Stimulated activated CD4-positive, alpha-beta T cell treated with anti-CD3 and anti-CD28 coated beads, Interleukin-2, amount 100 ng/mL, for 24 hours (primary cell): ENCODE results near the gene STIMATE.

ENCODE experiments used
- DNase-seq, 2 donors: peaks; one replicate each; pipeline ENCODE4 v3.0.0-alpha.2; 2020

STIMATE gene

GRCh38 chr3:52897130-52898122 lies at the start of gene STIMATE:
Gene STIMATE, minus strand, starts transcription at chr3:52897548. Its CDS starts 98 bp downstream, at chr3:52897450.
- peak; percentile 87 to 90 for DNase-seq

- DNase-seq = no peak
These were observed 42.3 kb upstream of the STIMATE start for GRCh38 chr3:52939600-52939999.

- peak; percentile 51 to 56 for DNase-seq
These were observed 37.5 kb upstream of the STIMATE start for GRCh38 chr3:52934630-52935530.

GRCh38 chr3:52931889-52932288 lies 34.5 kb upstream of the STIMATE start:
- DNase-seq = no peak

- no peak for DNase-seq
These were observed 34.0 kb upstream of the STIMATE start for GRCh38 chr3:52931328-52931727.

- no peak for DNase-seq
These were observed 33.4 kb upstream of the STIMATE start for GRCh38 chr3:52930748-52931147.

GRCh38 chr3:52926554-52926953 lies 29.2 kb upstream of the STIMATE start:
- no peak for DNase-seq

- no peak for DNase-seq
These were observed 28.3 kb upstream of the STIMATE start for GRCh38 chr3:52925405-52926313.

GRCh38 chr3:52923963-52924362 lies 26.6 kb upstream of the STIMATE start:
- DNase-seq = no peak

- DNase-seq = no peak
These were observed 23.5 kb upstream of the STIMATE start for GRCh38 chr3:52920841-52921240.

- DNase-seq = no peak
These were observed 19.7 kb upstream of the STIMATE start for GRCh38 chr3:52917044-52917443.

- DNase-seq = no peak
These were observed 17.9 kb upstream of the STIMATE start for GRCh38 chr3:52915294-52915693.

- DNase-seq = no peak
These were observed 15.8 kb upstream of the STIMATE start for GRCh38 chr3:52912885-52913731.

- DNase-seq = no peak
These were observed 13.5 kb upstream of the STIMATE start for GRCh38 chr3:52910823-52911222.

- no peak for DNase-seq
These were observed 10.1 kb upstream of the STIMATE start for GRCh38 chr3:52907497-52907896.

GRCh38 chr3:52904552-52904951 lies 7.2 kb upstream of the STIMATE start:
- no peak for DNase-seq

GRCh38 chr3:52904000-52904399 lies 6.7 kb upstream of the STIMATE start:
- no peak for DNase-seq

- no peak for DNase-seq
These were observed 735 bp downstream of the STIMATE start for GRCh38 chr3:52896613-52897012.

- DNase-seq = no peak
These were observed 1.2 kb downstream of the STIMATE start for GRCh38 chr3:52896151-52896550.

GRCh38 chr3:52895418-52895817 lies 1.9 kb downstream of the STIMATE start:
- DNase-seq = peak; percentile 29 to 40

GRCh38 chr3:52894756-52895155 lies 2.6 kb downstream of the STIMATE start:
- DNase-seq = no peak
